ENCODE measurements around the gene TMEM14C. TPM values are rescaled to one million over a fixed set of nuclear protein-coding genes. Genes with fewer than 3 reads are reported as not detected.

TMEM14C gene
- total RNA-seq, 1 donor, result 156 TPM

DNA sequence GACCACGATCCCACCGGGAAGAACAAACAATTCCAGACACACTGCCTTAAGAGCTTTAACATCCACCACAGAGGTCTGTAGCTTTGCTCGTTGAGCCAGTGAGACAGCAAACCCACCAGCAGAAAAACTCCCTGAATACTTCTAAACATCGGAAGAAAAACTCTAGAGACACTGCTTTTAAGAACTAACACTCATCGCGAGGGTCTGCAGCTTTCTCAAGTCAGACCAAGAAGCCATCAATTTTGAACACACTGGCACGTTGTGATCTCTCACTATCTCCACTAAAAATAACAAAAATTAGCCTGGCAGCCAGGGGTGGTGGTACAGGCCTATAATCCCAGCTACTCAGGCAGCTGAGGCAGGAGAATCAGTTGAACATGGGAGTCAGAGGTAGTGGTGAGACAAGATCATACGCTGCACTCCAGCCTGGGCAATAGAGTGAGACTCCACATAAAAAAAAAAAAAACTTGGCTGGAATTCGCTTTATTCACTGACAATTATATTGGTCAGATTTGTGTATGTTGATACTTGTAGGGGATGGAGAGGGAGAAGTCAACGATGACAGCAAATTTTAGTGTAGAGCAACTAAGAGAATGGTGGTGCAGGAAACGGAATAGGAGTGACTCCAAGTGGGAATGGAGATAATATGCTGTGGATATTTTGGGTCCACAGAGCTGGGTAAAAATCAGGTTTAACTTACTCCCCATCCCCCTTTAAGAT, 860 bp upstream of the TMEM14C start:
- DNase-seq (ENCODE audit: low read depth), result no peak
- H3K4me3 ChIP-seq (ENCODE audit: low read depth, low read length), result peak overlapping the region; percentile 82
- TF ChIP-seq, protein P1, sequence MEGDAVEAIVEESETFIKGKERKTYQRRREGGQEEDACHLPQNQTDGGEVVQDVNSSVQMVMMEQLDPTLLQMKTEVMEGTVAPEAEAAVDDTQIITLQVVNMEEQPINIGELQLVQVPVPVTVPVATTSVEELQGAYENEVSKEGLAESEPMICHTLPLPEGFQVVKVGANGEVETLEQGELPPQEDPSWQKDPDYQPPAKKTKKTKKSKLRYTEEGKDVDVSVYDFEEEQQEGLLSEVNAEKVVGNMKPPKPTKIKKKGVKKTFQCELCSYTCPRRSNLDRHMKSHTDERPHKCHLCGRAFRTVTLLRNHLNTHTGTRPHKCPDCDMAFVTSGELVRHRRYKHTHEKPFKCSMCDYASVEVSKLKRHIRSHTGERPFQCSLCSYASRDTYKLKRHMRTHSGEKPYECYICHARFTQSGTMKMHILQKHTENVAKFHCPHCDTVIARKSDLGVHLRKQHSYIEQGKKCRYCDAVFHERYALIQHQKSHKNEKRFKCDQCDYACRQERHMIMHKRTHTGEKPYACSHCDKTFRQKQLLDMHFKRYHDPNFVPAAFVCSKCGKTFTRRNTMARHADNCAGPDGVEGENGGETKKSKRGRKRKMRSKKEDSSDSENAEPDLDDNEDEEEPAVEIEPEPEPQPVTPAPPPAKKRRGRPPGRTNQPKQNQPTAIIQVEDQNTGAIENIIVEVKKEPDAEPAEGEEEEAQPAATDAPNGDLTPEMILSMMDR (IDR thresholded peaks at IDR 0.05; ENCODE audit: insufficient read depth, low read length), result no peak

DNA sequence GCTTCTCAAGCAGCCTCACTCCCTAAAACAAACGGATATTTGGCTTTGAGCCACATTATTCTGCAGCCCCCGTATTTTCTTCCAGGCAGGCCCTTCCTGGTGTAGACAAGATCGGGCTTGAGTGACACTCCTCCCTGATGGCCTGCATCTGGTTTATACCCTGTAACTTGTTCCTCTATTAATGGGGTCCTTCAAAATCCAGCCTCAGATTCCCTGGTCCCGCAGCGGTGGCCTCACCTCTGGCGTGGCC, 375 bp upstream of the TMEM14C start:
- H3K4me3 ChIP-seq (ENCODE audit: low read depth, low read length), result peak overlapping the region; percentile 82
- DNase-seq (ENCODE audit: low read depth), result no peak
- TF ChIP-seq, protein P1 (IDR thresholded peaks at IDR 0.05; ENCODE audit: insufficient read depth, low read length), result no peak

DNA sequence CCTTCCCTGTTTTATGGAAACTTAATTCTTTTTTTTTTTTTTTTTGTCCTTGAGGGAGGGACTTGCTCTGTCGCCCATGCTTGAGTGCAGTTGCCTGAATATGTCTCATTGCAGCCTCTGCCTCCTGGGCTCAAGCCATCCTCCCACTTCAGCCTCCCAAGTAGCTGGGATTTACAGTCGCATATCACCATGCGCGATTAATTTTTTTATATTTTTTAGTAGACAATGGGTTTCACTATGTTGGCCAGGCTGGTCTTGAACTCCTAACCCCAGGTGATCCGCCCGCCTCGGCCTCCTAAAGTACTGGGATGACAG, 654 bp downstream of the TMEM14C start:
- TF ChIP-seq, protein P1 (IDR thresholded peaks at IDR 0.05; ENCODE audit: insufficient read depth, low read length), result no peak
- DNase-seq (ENCODE audit: low read depth), result peak; percentile 31
- H3K4me3 ChIP-seq (ENCODE audit: low read depth, low read length), result peak overlapping the region; percentile 82

DNA sequence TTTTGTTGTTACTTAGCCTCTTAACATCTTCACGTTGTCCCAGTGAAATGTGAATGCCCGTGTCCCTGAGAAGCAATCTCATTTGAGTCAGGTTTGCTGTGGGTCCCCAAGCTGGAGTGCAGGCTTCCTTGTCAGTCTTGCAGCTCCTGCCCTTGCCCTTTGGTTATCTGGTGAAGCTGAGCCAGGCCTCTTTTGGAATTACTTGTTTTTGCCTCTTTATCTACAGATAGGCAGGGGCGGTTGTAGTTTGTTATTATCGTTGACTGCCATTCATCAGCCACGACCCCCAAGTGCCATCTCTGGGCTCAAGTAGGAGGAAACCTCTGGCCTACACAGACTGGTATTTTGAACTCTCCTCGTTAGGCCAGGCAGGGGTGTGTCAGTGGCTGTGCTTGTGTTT, 2.2 kb downstream of the TMEM14C start:
- TF ChIP-seq, protein P1 (IDR thresholded peaks at IDR 0.05; ENCODE audit: insufficient read depth, low read length), result no peak
- DNase-seq (ENCODE audit: low read depth), result no peak
- H3K4me3 ChIP-seq (ENCODE audit: low read depth, low read length), result no peak overlapping the region

DNA sequence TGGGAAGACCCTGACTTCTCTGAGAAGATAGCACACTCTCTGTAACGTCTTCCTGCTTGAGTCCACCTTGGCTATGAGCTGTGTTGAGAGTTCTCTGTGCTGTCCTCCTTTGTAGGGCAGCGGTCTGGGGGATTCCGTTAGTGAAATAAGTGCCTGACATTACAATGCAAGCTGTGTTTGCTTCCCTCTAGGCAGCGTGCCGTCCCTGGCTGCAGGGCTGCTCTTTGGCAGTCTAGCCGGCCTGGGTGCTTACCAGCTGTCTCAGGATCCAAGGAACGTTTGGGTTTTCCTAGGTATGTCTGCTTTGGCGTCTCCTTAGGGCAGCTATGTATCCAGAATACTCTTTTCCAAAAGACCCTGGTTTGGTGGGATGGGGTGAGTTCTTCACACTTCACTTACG, 2.8 kb downstream of the TMEM14C start:
- no peak for DNase-seq (ENCODE audit: low read depth)
- TF ChIP-seq, protein P1 (IDR thresholded peaks at IDR 0.05; ENCODE audit: insufficient read depth, low read length), result no peak
- no peak overlapping the region for H3K4me3 ChIP-seq (ENCODE audit: low read depth, low read length)

DNA sequence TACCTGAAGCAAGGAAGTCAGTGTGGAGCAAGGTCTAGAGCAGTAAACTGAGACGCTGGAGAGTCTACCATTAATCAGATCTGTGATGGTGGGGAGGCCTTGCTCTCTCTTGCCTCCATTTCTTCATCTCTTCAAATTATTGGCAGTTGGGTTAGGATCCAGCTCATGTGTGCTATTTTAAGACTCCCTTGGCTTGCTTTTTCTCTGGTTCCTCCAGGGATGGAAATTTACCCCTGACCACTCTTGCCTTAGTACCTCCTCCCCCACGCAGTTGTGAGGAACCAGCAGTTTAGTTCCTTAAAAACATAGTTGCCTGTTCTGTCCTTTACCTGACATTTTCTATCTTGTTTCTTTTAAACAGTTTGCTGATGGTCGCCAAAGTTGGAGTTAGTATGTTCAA, 7.4 kb downstream of the TMEM14C start:
- H3K4me3 ChIP-seq (ENCODE audit: low read depth, low read length), result no peak overlapping the region
- no peak for DNase-seq (ENCODE audit: low read depth)
- TF ChIP-seq, protein P1 (IDR thresholded peaks at IDR 0.05; ENCODE audit: insufficient read depth, low read length), result no peak

DNA sequence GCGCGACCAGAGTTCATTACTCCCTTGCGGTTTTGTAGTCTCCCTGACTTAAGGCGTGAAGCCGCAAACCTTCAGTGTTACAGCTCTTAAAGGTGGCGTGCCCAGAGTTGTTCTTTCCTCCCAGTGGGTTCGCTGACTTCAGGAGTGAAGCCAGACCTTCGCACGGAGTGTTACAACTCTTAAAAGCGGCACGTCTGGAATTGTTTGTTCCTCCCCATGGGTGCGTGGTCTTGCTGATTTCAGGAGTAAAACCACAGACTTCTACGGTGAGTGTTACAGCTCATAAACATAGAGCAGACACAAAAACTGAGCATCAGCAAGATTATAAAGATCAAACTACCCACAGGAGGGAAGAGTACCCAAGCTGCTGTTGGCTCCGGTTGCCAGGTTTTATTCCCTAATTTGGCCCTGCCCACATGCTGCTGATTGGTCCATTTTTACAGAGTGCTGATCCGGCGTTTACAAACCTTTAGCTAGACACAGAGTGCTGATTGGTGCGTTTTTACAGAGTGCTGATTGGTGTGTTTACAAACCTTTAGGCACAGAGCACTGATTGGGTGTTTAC, 10.4 kb downstream of the TMEM14C start:
- H3K4me3 ChIP-seq (ENCODE audit: low read depth, low read length), result no peak overlapping the region
- DNase-seq (ENCODE audit: low read depth), result no peak
- TF ChIP-seq, protein P1 (IDR thresholded peaks at IDR 0.05; ENCODE audit: insufficient read depth, low read length), result no peak
